ENCODE results near the gene OGFOD2.

DNA sequence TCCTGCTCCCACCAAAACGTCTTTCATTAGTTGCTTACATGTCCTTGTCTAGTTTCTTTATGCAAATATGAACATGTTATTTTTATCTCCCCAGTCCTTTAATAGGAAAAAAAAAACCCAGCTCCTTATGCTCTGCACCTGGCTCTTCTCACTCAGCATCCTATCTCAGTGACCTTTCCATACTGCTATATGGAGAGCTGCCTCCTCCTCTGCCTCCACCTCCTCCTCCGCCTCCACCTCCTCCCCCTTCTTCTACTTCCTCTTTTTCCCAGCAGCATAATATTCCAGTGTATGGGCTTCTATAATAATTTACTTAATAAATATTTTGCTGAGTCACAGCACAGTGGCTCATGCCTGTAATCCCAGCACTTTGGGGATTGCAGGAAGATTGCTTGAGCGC is 40.3 kb upstream of the OGFOD2 start:
- TF ChIP-seq, protein P1, sequence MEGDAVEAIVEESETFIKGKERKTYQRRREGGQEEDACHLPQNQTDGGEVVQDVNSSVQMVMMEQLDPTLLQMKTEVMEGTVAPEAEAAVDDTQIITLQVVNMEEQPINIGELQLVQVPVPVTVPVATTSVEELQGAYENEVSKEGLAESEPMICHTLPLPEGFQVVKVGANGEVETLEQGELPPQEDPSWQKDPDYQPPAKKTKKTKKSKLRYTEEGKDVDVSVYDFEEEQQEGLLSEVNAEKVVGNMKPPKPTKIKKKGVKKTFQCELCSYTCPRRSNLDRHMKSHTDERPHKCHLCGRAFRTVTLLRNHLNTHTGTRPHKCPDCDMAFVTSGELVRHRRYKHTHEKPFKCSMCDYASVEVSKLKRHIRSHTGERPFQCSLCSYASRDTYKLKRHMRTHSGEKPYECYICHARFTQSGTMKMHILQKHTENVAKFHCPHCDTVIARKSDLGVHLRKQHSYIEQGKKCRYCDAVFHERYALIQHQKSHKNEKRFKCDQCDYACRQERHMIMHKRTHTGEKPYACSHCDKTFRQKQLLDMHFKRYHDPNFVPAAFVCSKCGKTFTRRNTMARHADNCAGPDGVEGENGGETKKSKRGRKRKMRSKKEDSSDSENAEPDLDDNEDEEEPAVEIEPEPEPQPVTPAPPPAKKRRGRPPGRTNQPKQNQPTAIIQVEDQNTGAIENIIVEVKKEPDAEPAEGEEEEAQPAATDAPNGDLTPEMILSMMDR (IDR thresholded peaks at IDR 0.05; ENCODE audit: low read length) = no peak
- TF ChIP-seq EZH2 (optimal IDR thresholded peaks at IDR 0.05; ENCODE audit: low read depth, low read length) = no peak

Data from MM.1S (cell line).